Hippocampal formation (tissue), 2 donors: Measurements from ENCODE around the gene SKIDA1.
A peak's percentile ranks its signal among the peaks of the same experiment; 100 is the strongest.
"Not testable (repeated sequence)": the region's sequence is repeated elsewhere in the genome, so short reads cannot be mapped to it uniquely, and the experiment has no call there.

Experiments
- DNase-seq, 2 donors: peaks; one replicate each; lab custom pipeline; 2025; lab: John Stamatoyannopoulos, UW

Gene SKIDA1

GRCh38 chr10:21525367-21526187 is at the start of gene SKIDA1:
Gene SKIDA1, minus strand, starts transcription at chr10:21525682. Its CDS starts 7,860 bp downstream, at chr10:21517822.
- DNase-seq, result peak; percentile 77 to 83

DNA sequence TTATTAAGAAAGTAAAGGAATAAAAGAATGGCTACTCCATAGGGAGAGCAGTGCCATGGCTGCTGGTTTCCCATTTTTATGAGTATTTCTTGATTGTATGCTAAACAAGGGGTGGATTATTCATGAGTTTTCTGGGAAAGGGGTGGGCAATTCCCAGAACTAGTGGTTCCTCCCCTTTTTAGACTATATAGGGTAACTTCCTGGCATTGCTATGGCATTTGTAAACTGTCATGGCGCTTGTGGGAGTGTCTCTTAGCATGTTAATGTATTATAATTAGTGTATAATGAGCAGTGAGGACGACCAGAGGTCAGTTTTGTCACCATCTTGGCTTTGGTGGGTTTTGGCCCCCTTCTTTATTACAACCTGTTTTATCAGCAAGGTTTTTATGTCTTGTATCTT is 49.0 kb upstream of the SKIDA1 start:
- DNase-seq, result not testable (repeated sequence)

GRCh38 chr10:21572578-21572977 is 47.1 kb upstream of the SKIDA1 start:
- no peak for DNase-seq

DNA sequence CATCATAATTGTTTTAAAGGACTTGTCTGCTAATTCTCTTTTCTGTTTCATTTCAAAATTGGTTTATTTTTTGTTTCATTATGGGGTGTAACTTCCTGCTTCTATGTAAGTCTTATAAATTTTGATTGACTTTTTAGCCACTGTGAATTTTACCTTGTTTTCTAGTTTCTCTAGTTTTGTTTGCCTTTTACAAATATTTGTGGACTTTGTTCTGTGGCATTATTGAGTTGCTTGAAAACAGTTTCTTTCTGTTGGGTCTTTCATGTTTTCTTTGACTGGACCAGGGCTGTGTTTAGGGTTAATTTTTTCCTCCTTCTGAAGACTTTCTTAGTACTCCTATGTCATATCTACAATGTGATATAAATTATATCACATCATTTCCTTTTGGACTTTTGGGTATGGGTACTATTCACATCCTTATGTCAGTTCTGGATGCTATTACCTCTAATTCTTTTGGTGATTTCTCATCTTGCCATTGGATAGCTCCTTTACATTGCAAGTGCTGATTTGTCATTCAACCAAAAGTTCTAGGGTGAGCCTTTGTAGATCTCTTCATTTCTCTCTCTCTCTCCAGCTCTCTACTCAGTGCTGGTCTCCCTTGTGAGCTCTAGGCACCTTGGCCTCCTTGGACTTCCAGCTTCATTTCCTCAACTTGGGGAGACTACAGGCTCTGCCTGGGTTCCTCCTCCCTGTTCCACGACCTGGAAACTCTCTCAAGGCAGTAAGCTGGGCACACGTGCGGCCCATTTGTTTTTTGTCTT is 45.5 kb upstream of the SKIDA1 start:
- no peak for DNase-seq

GRCh38 chr10:21558984-21559383 is 33.5 kb upstream of the SKIDA1 start:
- not testable (repeated sequence) for DNase-seq

GRCh38 chr10:21556527-21556926 is 31.0 kb upstream of the SKIDA1 start:
- DNase-seq, result no peak

GRCh38 chr10:21552638-21553037 is 27.2 kb upstream of the SKIDA1 start:
- DNase-seq, result no peak

- DNase-seq, result no peak
These were observed 21.8 kb upstream of the SKIDA1 start for GRCh38 chr10:21547246-21547645.

- not testable (repeated sequence) for DNase-seq
These were observed 15.2 kb upstream of the SKIDA1 start for GRCh38 chr10:21540701-21541100.

DNA sequence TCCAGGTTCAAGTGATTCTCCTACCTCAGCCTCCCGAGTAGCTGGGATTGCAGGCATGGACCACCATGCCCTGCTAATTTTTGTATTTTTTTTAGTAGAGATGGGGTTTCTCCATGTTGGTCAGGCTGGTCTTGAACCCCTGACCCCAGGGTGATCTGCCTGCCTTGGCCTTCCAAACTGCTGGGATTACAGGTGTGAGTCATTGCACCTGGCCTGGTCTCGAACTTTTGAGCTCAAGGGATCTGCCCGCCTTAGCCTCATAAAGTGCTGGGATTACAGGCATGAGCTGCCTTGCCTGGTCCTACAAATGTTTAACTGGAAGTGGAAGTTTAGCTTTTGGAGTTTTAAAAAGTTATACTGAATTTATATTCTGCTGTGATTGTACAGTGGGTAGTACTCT is 11.4 kb upstream of the SKIDA1 start:
- DNase-seq, result no peak

GRCh38 chr10:21535976-21536375 is 10.5 kb upstream of the SKIDA1 start:
- DNase-seq, result not testable (repeated sequence)

- no peak for DNase-seq
These were observed 10.0 kb upstream of the SKIDA1 start for GRCh38 chr10:21535494-21535965.

DNA sequence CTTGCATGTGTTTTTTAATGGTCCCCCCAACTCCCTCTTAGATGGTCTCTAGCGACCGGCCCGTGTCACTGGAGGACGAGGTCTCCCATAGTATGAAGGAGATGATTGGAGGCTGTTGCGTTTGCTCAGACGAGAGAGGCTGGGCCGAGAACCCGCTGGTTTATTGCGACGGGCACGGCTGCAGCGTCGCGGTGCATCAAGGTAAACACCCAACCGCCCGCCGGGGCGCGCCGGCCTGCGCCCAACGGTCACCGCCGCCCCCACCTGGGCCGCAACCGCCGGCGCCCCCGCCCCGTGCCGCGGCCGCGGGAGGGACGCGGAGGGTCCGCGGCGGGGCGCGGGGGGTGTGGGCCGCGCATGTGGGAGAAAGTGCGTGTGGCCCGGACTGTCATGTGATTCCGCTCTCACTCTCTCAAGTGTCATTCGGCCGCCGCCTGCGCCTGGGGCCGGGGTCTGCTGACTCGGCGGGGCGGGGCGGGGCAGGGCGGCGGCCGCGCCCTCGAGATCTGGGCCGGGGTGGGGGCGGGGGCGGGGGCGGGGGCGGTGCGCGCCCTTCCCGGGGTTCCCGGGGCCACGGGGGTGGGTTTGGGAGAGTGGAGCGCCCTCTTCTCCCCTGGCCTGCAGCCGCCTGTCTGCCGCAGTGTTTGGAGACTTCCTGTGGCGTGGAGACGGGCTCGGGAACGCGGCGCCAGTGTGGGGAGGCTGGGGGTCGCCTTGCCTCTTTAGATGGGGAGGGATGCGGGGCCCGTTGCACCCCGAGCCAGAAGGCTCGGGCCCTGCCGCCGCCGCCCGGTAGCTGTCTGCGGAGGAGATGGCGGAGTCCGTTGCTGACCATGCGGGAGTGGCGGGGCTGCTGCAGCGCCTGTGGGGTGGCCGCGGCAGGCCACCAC is 9.4 kb upstream of the SKIDA1 start:
- peak in 1 of 2 donors; percentile 51 for DNase-seq

GRCh38 chr10:21534280-21534586 is 8.8 kb upstream of the SKIDA1 start:
- no peak for DNase-seq

GRCh38 chr10:21533467-21534279 is 8.2 kb upstream of the SKIDA1 start, which contains the start of gene MLLT10:
Gene MLLT10, plus strand, starts transcription at chr10:21534232. Its CDS starts 413 bp downstream, at chr10:21534645.
- peak; percentile 91 to 92 for DNase-seq

DNA sequence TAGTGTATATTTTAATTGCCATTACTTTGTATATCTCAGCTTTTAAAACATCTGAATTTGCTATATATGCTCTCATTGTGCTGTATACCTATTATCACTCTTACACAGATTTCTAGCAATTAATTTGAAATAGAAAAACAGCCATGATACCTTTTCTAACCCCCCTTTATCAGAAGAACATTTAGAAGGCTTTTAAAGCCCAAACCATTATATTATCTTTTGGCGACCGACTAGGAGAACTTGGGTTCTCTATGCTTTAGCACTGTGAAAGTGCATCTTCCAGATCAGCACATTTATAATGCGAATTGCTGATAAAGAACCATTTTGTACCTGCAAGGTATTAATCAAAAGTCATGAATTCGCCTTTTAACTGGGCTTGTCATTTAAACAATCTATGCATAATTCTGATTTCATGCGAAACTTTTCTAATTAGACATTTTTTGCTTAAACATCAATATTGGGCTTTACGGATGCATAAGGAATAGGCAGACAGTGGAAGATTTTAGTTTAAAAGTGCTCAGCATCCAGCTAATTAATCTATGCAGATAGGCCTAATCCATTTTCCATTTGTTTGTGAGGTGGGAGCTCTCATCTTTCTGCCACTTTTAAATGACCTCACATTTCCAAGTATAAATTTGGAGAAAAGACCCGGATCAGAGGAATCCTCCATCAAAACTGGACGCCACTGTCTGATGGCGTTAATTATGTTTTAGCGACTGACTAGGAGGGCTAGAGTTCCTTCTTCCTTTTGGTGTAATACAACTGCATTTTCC is 7.4 kb upstream of the SKIDA1 start:
- DNase-seq, result no peak

DNA sequence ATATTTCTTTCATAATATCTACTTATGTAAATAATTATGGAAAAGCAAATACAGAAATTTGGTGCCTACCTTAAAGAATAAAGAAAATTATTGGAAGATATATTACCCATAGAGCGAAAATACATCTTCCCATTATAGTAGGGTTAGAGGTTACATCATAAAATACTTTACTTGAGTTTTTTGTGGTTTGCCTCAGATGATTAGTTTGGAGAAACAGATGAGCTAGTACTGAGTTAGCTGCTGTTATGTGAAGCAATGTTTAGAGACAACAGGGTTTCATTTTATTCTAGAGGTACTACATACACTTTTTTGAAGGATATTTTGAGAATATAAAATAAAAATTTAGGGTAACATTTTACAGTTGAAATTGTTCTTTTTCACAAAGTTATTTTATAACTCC is 5.7 kb upstream of the SKIDA1 start:
- no peak for DNase-seq

GRCh38 chr10:21530641-21531040 is 5.2 kb upstream of the SKIDA1 start:
- DNase-seq, result no peak

DNA sequence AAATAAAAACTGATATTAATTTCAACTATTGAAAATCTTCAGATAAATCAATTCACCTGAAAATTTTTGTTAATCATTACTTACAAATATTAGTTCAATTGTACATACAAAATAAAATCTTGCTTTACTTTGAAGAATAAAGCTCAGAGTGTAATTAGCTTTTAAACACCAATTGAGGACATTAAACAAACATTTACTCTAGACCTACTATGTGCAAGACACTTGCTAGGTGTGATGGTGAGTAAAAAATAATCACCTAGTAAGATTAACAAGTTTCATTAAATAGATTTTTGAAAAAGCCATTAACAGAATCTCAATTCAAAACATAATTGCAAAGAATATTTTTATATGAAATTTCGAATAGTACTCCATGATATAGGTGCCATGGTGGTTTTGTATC is 4.7 kb upstream of the SKIDA1 start:
- DNase-seq, result no peak
